Natural killer cell treated with Interleukin-12 subunit alpha and Interleukin-12 subunit beta and Interleukin-15 and Interleukin-18, amount 100 ng/mL, for 72 hours (primary cell): ENCODE results near the gene SPATA18. TPM values are rescaled to one million over a fixed set of nuclear protein-coding genes. Genes with fewer than 3 reads are reported as not detected.
"Not testable (repeated sequence)": the region's sequence is repeated elsewhere in the genome, so short reads cannot be mapped to it uniquely, and the experiment has no call there.

Experiments used
- ATAC-seq, 2 donors: fragments of 150-1000 bp; cut with Tn5 transposase in 1 of 2; sonication (Bioruptor Pico), chemical (Tn5 transposase) in 1 of 2; 2 replicates each; pipeline ENCODE4 v1.10.0; 2021
- DNase-seq: peaks from one replicate; pipeline ENCODE4 v3.0.0; 2022; ENCODE audit warnings: low spot score
- H3K27ac Mint-ChIP-seq, 2 donors: 1 replicate in 1 of 2; 2 replicates in 1 of 2; pipeline ENCODE4 v1.8.0; 2022; ENCODE audit warnings: mixed read lengths in 2 of 2, mild to moderate bottlenecking in 1 of 2, moderate library complexity in 1 of 2
- H3K27me3 Mint-ChIP-seq, 2 donors: 1 replicate in 1 of 2; 2 replicates in 1 of 2; pipeline ENCODE4 v1.8.0; 2022; ENCODE audit warnings: mixed read lengths in 2 of 2
- H3K36me3 Mint-ChIP-seq: one replicate; pipeline ENCODE4 v1.8.0; 2022; ENCODE audit warnings: mixed read lengths
- H3K4me1 Mint-ChIP-seq, 2 donors: 1 replicate in 1 of 2; 2 replicates in 1 of 2; pipeline ENCODE4 v1.8.0; 2022; ENCODE audit warnings: low read depth in 2 of 2, mixed read lengths in 2 of 2, mild to moderate bottlenecking in 1 of 2
- H3K4me3 Mint-ChIP-seq: one replicate; pipeline ENCODE4 v1.8.0; 2022; ENCODE audit warnings: mixed read lengths
- H3K9me3 Mint-ChIP-seq: 2 replicates; pipeline ENCODE4 v1.8.0; 2022; ENCODE audit warnings: mixed read lengths
- total RNA-seq, 2 donors: library from RNA; stranded (reverse); gene quantifications; one replicate each; pipeline ENCODE4 v1.2.3, GENCODE V29; 2022

SPATA18 gene
- total RNA-seq, 2 donors from 2014 or later: not detected

DNA sequence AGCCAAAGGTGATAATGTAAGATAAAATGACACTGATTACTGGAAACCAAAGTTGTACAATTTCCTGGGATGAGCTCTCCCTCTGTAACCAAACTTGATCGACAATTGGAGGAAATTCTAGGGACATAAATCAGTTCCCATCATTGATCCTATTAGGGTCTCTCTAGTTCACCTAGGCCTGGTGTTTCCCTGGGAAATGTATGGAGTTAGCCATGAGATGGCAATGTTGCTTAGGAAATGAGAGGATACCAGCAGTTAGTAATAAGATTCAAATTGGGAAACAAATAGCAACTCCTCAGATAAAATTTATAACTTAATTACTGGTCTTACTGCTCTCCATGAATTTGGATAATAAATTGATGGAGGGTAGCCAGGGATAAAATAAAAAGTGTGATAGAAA, 52.2 kb downstream of the SPATA18 start:
- no peaks in the 10 kb centered on the region for H3K36me3 Mint-ChIP-seq
- H3K27me3 Mint-ChIP-seq: no peaks in the 10 kb centered on the region
- no peaks in the 10 kb centered on the region for H3K4me1 Mint-ChIP-seq
- H3K9me3 Mint-ChIP-seq: peaks cover 4% of the 10 kb centered on the region
- no peak overlapping the region for H3K27ac Mint-ChIP-seq
- ATAC-seq (no peak), DNase-seq (no peak)
- H3K4me3 Mint-ChIP-seq: no peak overlapping the region

DNA sequence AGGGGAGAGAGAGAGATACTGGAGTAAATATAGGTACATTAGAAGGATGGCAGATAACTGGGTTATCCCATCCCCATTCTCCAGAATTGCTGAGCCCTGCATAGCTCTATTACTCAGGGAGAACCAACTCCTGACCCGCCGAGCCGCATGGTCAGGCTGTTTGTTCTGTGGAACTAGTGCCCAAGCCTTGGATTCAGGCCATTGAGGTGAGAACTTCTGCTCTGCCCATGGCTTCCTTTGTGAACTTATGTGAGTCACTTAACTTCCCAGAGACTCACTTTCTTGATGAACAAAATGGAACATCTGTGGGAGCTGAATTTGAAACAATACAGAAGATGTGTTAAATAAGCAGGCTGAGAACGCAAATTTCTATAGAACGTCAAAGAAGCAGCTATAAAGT, 54.2 kb downstream of the SPATA18 start:
- H3K9me3 Mint-ChIP-seq: peaks cover 6% of the 10 kb centered on the region
- no peaks in the 10 kb centered on the region for H3K27me3 Mint-ChIP-seq
- peaks cover 4% of the 10 kb centered on the region for H3K36me3 Mint-ChIP-seq
- no peak overlapping the region for H3K4me3 Mint-ChIP-seq
- ATAC-seq (no peak), DNase-seq (no peak)
- H3K4me1 Mint-ChIP-seq: no peaks in the 10 kb centered on the region
- H3K27ac Mint-ChIP-seq: no peak overlapping the region

DNA sequence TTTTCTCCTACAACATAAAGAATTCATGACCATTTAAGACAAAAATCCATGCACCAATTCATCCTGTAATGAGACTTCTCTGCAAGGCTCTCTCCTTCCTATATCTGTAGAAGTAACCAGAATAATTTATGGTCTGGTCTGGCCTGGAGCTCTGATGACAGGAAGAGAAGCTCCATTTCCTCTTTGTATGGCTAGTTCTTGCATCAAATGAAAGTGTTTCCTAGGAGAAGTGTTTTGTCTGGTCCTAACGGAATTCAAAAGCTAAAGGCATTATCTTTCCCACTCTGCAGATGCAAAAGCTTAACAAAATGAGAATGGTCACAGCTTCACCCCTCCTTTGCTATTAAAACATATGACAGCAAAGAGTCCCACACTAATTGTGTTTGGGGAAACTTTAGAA, 55.1 kb downstream of the SPATA18 start:
- DNase-seq (no peak), ATAC-seq (no peak)
- H3K4me1 Mint-ChIP-seq: no peaks in the 10 kb centered on the region
- peaks cover 6% of the 10 kb centered on the region for H3K9me3 Mint-ChIP-seq
- H3K27me3 Mint-ChIP-seq: no peaks in the 10 kb centered on the region
- H3K4me3 Mint-ChIP-seq: no peak overlapping the region
- no peak overlapping the region for H3K27ac Mint-ChIP-seq
- H3K36me3 Mint-ChIP-seq: peaks cover 4% of the 10 kb centered on the region

- Mint-ChIP-seq H3K4me3 (no peak overlapping the region), H3K27ac (no peak overlapping the region), H3K9me3 (peaks cover 2% of the 10 kb centered on the region), H3K36me3 (peaks cover 4% of the 10 kb centered on the region), H3K27me3 (no peaks in the 10 kb centered on the region), H3K4me1 (no peaks in the 10 kb centered on the region)
- no peak for ATAC-seq
- DNase-seq: no peak
These were observed 55.6 kb downstream of the SPATA18 start for GRCh38 chr4:52106660-52107059.

GRCh38 chr4:52107336-52107735, 56.2 kb downstream of the SPATA18 start:
- Mint-ChIP-seq H3K4me3 (no peak overlapping the region), H3K9me3 (peaks cover 2% of the 10 kb centered on the region), H3K36me3 (peaks cover 4% of the 10 kb centered on the region), H3K4me1 (no peaks in the 10 kb centered on the region), H3K27me3 (no peaks in the 10 kb centered on the region), H3K27ac (no peak overlapping the region)
- DNase-seq (no peak), ATAC-seq (no peak)

- peaks cover 2% of the 10 kb centered on the region for H3K9me3 Mint-ChIP-seq
- peaks cover 4% of the 10 kb centered on the region for H3K36me3 Mint-ChIP-seq
- no peaks in the 10 kb centered on the region for H3K27me3 Mint-ChIP-seq
- no peak overlapping the region for H3K4me3 Mint-ChIP-seq
- no peak for ATAC-seq
- no peak overlapping the region for H3K27ac Mint-ChIP-seq
- DNase-seq: no peak
- no peaks in the 10 kb centered on the region for H3K4me1 Mint-ChIP-seq
These were observed 56.6 kb downstream of the SPATA18 start for GRCh38 chr4:52107745-52108144.

- peaks cover 4% of the 10 kb centered on the region for H3K36me3 Mint-ChIP-seq
- H3K9me3 Mint-ChIP-seq: peaks cover 2% of the 10 kb centered on the region
- ATAC-seq: no peak
- no peaks in the 10 kb centered on the region for H3K4me1 Mint-ChIP-seq
- H3K27me3 Mint-ChIP-seq: no peaks in the 10 kb centered on the region
- no peak overlapping the region for H3K4me3 Mint-ChIP-seq
- no peak overlapping the region for H3K27ac Mint-ChIP-seq
- no peak for DNase-seq
These were observed 59.1 kb downstream of the SPATA18 start for GRCh38 chr4:52110171-52110570.

DNA sequence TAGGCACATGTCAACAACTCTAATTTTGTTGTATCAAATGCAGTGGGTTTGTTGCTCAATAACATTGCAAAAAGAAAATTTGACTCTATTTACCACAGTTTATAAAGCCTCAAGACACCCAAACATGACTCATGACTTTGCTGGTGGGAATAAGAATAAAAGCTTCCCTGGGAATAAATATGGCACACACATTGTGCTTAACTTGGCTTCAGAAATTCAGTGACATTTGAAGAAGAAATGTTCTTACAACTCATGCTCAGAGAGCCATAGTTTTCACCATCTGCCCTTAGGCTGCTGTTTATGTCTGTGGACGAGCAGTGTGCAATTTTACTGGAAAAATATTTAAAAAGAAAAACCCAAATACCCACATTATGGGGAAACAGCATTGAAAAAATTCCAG, 60.9 kb downstream of the SPATA18 start:
- H3K4me1 Mint-ChIP-seq: no peaks in the 10 kb centered on the region
- H3K27ac Mint-ChIP-seq: no peak overlapping the region
- no peaks in the 10 kb centered on the region for H3K27me3 Mint-ChIP-seq
- peaks cover 4% of the 10 kb centered on the region for H3K36me3 Mint-ChIP-seq
- H3K4me3 Mint-ChIP-seq: no peak overlapping the region
- peaks cover 2% of the 10 kb centered on the region for H3K9me3 Mint-ChIP-seq
- DNase-seq (no peak), ATAC-seq (no peak)

DNA sequence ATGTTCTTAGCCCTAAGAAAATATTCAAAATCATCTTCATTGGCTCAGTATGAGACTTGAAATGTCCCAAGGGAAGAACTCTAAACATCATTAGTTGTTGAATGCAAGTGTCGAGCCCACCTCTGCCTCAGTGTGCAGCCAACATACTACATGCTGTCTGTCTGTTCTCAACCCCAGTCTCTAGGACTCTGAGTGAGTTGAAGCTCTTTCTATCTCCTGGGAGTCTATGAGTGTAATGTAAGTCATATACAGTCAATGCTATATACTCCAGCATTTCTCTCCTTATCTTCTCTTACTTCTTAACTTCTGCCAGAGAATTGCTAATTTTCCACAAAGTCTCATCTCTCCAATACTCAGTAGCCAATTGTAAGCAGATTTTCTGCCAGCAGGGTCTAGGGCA, 61.3 kb downstream of the SPATA18 start:
- no peak overlapping the region for H3K27ac Mint-ChIP-seq
- H3K4me3 Mint-ChIP-seq: no peak overlapping the region
- peaks cover 2% of the 10 kb centered on the region for H3K9me3 Mint-ChIP-seq
- H3K4me1 Mint-ChIP-seq: no peaks in the 10 kb centered on the region
- ATAC-seq (no peak), DNase-seq (no peak)
- H3K27me3 Mint-ChIP-seq: no peaks in the 10 kb centered on the region
- peaks cover 4% of the 10 kb centered on the region for H3K36me3 Mint-ChIP-seq

GRCh38 chr4:52116641-52117040, 65.5 kb downstream of the SPATA18 start:
- DNase-seq: no peak
- H3K9me3 Mint-ChIP-seq: peaks cover 2% of the 10 kb centered on the region
- H3K4me3 Mint-ChIP-seq: no peak overlapping the region
- H3K4me1 Mint-ChIP-seq: no peaks in the 10 kb centered on the region
- ATAC-seq: no peak
- H3K27me3 Mint-ChIP-seq: no peaks in the 10 kb centered on the region
- no peaks in the 10 kb centered on the region for H3K36me3 Mint-ChIP-seq
- H3K27ac Mint-ChIP-seq: no peak overlapping the region

- Mint-ChIP-seq H3K4me3 (no peak overlapping the region), H3K27ac (no peak overlapping the region), H3K9me3 (peaks cover 3% of the 10 kb centered on the region), H3K27me3 (no peaks in the 10 kb centered on the region), H3K36me3 (no peaks in the 10 kb centered on the region), H3K4me1 (no peaks in the 10 kb centered on the region)
- no peak for ATAC-seq
- DNase-seq: no peak
These were observed 75.1 kb downstream of the SPATA18 start for GRCh38 chr4:52126226-52126625.

DNA sequence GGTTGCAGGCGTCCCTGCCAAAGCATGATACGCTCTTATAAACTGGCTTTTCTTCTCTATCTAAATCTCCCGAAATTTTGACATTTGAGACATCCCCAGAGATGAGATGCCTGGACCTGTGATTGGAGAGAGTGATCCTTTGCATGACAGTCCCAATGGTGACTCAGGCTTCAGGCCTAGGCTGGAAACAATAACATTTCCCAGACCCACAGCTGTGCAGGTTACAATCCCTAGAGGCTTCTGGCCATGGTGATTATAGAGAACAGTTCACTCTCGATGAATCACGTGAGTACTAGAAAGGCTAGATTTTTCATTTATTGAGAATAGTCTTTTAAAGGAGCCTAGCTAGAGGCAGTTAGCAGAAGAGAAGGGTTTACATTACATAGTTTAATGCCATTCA, 75.9 kb downstream of the SPATA18 start:
- Mint-ChIP-seq H3K27ac (no peak overlapping the region), H3K9me3 (no peaks in the 10 kb centered on the region), H3K27me3 (no peaks in the 10 kb centered on the region), H3K4me1 (no peaks in the 10 kb centered on the region), H3K36me3 (no peaks in the 10 kb centered on the region), H3K4me3 (no peak overlapping the region)
- DNase-seq (no peak), ATAC-seq (no peak)

GRCh38 chr4:52135171-52135570, 84.1 kb downstream of the SPATA18 start:
- DNase-seq (no peak), ATAC-seq (no peak)
- Mint-ChIP-seq H3K4me3 (no peak overlapping the region), H3K9me3 (peaks cover 12% of the 10 kb centered on the region), H3K27ac (no peak overlapping the region), H3K4me1 (no peaks in the 10 kb centered on the region), H3K27me3 (no peaks in the 10 kb centered on the region), H3K36me3 (no peaks in the 10 kb centered on the region)

DNA sequence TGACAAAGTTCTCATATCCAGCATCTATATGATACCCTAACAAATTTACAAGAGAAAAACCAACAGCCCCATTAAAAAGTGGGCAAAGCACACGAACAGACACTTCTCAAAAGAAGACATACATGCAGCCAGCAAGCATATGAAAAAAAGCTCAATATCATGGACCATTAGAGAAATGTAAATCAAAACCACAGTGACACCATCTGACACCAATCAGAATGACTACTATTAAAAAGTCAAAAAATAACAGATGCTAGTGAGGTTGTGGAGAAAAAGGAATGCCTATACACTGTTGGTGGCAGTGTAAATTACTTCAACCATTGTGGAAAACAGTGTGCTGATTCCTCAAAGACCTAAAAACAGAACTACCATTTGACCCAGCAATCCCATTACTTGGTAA, 86.0 kb downstream of the SPATA18 start:
- DNase-seq, H3K4me3 Mint-ChIP-seq, H3K27ac Mint-ChIP-seq, H3K27me3 Mint-ChIP-seq, H3K36me3 Mint-ChIP-seq, H3K4me1 Mint-ChIP-seq, ATAC-seq: not testable (repeated sequence)
- H3K9me3 Mint-ChIP-seq: peaks cover 16% of the 10 kb centered on the region

DNA sequence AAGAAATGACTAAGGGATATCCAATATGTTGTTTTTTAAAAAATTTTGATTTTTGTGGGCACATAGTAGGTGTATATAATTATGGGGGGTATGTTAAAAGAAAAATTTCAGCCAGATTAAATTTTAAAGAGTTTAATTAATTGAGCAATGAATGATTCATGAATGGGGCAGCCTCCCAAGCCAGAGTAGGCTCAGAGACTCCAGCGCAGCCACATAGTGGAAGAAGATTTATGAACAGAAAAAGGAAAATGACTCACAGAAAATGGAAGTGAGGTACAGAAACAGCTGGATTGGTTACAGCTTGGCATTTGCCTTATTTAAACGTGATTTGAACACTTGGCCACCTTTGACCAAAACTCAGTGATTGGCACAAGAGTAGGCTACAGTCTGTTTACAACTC, 91.7 kb downstream of the SPATA18 start:
- no peak overlapping the region for H3K4me3 Mint-ChIP-seq
- no peaks in the 10 kb centered on the region for H3K27me3 Mint-ChIP-seq
- no peaks in the 10 kb centered on the region for H3K36me3 Mint-ChIP-seq
- H3K27ac Mint-ChIP-seq: no peak overlapping the region
- peaks cover 4% of the 10 kb centered on the region for H3K9me3 Mint-ChIP-seq
- DNase-seq (no peak), ATAC-seq (no peak)
- no peaks in the 10 kb centered on the region for H3K4me1 Mint-ChIP-seq
